Muscle layer of colon (tissue), 2 donors: Measurements from ENCODE around the gene UBR7.
"Not testable (repeated sequence)": the region's sequence is repeated elsewhere in the genome, so short reads cannot be mapped to it uniquely, and the experiment has no call there.

Experiments
- H3K27ac ChIP-seq: one replicate; pipeline ENCODE4 v1.7.0; 2013; ENCODE audit warnings: low read depth, mild to moderate bottlenecking, low read length, moderate library complexity
- H3K27me3 ChIP-seq, 2 donors: one replicate each; pipeline ENCODE4 v1.7.0; 2013; ENCODE audit warnings: low read length in 2 of 2, mild to moderate bottlenecking in 2 of 2; ENCODE audit not compliant: insufficient read depth in 2 of 2, control insufficient read depth in 1 of 2
- H3K36me3 ChIP-seq: one replicate; pipeline ENCODE4 v1.7.0; 2013; ENCODE audit warnings: mild to moderate bottlenecking, low read length; ENCODE audit not compliant: insufficient read depth
- H3K4me1 ChIP-seq: one replicate; pipeline ENCODE4 v1.7.0; 2013; ENCODE audit warnings: mild to moderate bottlenecking, low read length; ENCODE audit not compliant: insufficient read depth
- H3K4me3 ChIP-seq, 2 donors: one replicate each; pipeline ENCODE4 v1.7.0; 2013; ENCODE audit warnings: low read length in 2 of 2, low read depth in 1 of 2, mild to moderate bottlenecking in 1 of 2, moderate library complexity in 1 of 2
- H3K9ac ChIP-seq: one replicate; pipeline ENCODE4 v1.7.0; 2013; ENCODE audit warnings: low read length
- H3K9me3 ChIP-seq: one replicate; pipeline ENCODE4 v1.7.0; 2013; ENCODE audit warnings: mild to moderate bottlenecking, low read length
- donor health status: abdominal sarcoma.
- donor health status: Adenocarcinoma of cecum.

UBR7 gene

GRCh38 chr14:93206793-93207467 is at the start of gene UBR7, which contains the start of gene GON7:
Gene UBR7, plus strand, starts transcription at chr14:93207256. Its CDS starts 36 bp downstream, at chr14:93207292.
Gene GON7, minus strand, starts transcription at chr14:93207065. Its CDS starts 28 bp downstream, at chr14:93207037.
- H3K27me3 ChIP-seq = no peaks in the 10 kb centered on the region
- H3K9ac ChIP-seq = peak within 1 kb of the TSS; percentile 60
- no peaks in the 10 kb centered on the region for H3K9me3 ChIP-seq
- peaks cover 26% of the 10 kb centered on the region for H3K4me1 ChIP-seq
- H3K36me3 ChIP-seq = peaks cover 5% of the 10 kb centered on the region
- H3K4me3 ChIP-seq = peak within 1 kb of the TSS; percentile 81 to 93
- H3K27ac ChIP-seq = peak within 1 kb of the TSS; percentile 96

- H3K9ac ChIP-seq, H3K9me3 ChIP-seq, H3K36me3 ChIP-seq, H3K27me3 ChIP-seq, H3K4me1 ChIP-seq, H3K27ac ChIP-seq, H3K4me3 ChIP-seq: not testable (repeated sequence)
These were observed 48.7 kb upstream of the UBR7 start for GRCh38 chr14:93158349-93158748.

GRCh38 chr14:93159625-93160352 is 47.3 kb upstream of the UBR7 start:
- H3K36me3 ChIP-seq, H3K27me3 ChIP-seq, H3K9ac ChIP-seq, H3K27ac ChIP-seq, H3K9me3 ChIP-seq, H3K4me3 ChIP-seq, H3K4me1 ChIP-seq: not testable (repeated sequence)

DNA sequence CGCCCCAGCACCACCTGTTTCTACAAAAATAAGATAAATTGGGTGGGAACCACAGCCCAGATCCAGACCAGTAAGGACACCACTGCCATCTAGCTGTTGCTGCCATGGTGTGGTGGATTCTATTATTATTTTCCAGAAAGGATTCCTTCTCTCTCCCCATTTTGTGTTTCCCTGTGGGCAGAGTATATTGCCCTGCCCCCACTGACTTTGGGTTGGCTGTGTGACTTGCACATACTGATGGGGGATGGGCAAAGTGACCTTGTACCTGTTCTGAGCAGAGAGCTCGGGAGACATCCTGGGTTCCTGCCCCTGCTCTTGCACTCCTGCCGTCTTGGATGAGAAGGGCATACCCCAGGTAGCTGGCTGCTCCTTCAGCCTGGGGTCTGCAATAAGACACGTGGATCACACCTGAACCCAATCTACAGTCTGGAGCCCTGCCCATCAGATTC is 46.7 kb upstream of the UBR7 start:
- Histone ChIP-seq H3K9me3 (no peaks in the 10 kb centered on the region), H3K27ac (no peak overlapping the region), H3K4me1 (no peaks in the 10 kb centered on the region), H3K27me3 (no peaks in the 10 kb centered on the region), H3K36me3 (no peaks in the 10 kb centered on the region), H3K9ac (no peak overlapping the region), H3K4me3 (no peak overlapping the region)

DNA sequence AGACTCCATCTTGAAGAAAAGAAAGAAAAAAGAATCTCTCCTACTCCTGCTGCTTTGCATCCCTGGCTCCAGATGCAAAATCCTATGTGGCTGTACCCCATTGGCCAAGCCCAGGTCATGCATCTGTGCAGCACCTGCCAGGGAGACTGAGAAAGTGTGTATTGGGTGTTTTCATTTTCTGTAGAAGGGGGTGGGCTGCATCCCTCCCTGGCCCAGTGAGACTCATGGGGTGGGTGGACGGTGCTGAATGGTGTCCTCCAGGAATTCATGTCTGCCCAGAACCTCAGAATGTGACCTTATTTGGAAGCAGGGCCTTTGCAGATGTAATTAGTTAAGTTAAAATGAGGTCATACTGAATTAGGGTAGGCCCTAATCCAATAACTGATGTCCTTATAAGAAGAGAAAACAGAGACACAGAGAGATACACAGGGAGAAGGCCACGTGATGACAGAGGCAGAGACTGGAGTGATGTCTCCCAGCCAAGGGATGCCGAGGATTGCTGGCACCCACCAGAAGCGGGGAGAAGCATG is 45.6 kb upstream of the UBR7 start:
- no peak overlapping the region for H3K27ac ChIP-seq
- H3K4me3 ChIP-seq = no peak overlapping the region
- H3K9me3 ChIP-seq = no peaks in the 10 kb centered on the region
- H3K9ac ChIP-seq = no peak overlapping the region
- H3K27me3 ChIP-seq = no peaks in the 10 kb centered on the region
- no peaks in the 10 kb centered on the region for H3K4me1 ChIP-seq
- no peaks in the 10 kb centered on the region for H3K36me3 ChIP-seq

- H3K4me3 ChIP-seq = no peak overlapping the region
These were observed 43.5 kb upstream of the UBR7 start for GRCh38 chr14:93163564-93163963.

DNA sequence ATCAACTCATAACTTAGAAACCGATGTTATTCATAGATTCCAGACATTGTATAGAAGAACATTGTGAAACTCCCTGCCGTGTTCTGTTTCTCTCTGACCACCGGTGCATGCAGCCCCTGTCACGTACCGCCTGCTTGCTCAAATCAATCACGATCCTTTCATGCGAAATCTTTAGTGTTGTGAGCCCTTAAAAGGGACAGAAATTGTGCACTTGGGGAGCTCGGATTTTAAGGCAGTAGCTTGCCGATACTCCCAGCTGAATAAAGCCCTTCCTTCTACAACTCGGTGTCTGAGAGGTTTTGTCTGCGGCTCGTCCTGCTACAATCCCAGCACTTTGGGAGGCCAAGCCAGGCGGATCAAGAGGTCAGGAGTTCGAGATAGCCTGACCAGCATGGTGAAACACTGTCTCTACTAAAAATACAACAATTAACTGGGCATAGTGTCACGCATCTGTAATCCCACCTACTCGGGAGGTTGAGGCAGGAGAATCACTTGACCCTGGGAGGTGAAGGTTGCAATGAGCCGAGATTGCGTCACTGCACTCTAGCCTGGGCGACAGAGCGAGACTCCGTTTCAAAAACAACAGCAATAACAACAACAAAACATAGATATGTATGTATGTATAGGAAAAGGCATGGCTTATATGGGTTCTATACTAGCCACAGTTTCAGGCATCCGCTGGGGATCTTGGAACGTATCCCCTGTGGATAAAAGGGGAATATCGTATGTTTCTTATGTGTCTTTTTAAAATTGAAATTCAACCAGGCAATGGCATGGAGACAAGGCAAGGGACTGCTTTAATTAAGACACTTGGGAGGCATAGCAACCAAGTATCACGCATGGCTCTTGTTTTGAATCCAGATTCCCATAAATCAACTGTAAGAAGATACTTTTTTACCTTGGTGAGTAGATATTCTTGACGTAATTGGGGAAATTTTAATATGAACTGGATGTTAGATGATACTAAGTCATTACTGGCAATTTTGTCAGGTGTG is 41.5 kb upstream of the UBR7 start:
- not testable (repeated sequence) for H3K27ac ChIP-seq, H3K4me1 ChIP-seq, H3K9ac ChIP-seq, H3K4me3 ChIP-seq, H3K27me3 ChIP-seq, H3K36me3 ChIP-seq, H3K9me3 ChIP-seq

More at GRCh38 chr14:93163564-93163963, 43.5 kb upstream of the UBR7 start:
- Histone ChIP-seq H3K9ac (no peak overlapping the region), H3K4me1 (no peaks in the 10 kb centered on the region), H3K36me3 (no peaks in the 10 kb centered on the region), H3K27me3 (no peaks in the 10 kb centered on the region), H3K27ac (no peak overlapping the region), H3K9me3 (no peaks in the 10 kb centered on the region)

GRCh38 chr14:93168610-93169009 is 38.4 kb upstream of the UBR7 start:
- not testable (repeated sequence) for H3K27ac ChIP-seq, H3K4me1 ChIP-seq, H3K4me3 ChIP-seq, H3K9me3 ChIP-seq, H3K9ac ChIP-seq, H3K27me3 ChIP-seq, H3K36me3 ChIP-seq

DNA sequence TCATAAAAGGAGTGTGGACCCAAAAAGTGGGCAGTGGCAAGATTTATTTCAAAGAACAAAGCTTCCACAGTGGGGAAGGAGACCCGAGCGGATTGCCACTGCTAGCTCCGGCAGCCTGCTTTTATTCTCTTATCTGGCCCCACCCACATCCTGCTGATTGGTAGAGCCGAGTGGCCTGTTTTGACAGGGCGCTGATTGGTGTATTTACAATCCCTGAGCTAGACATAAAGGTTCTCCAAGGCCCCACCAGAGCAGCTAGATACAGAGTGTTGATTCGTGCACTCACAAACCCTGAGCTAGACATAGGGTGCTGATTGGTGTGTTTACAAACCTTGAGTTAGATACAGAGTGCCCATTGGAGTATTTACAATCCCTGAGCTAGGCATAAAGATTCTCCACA is 37.4 kb upstream of the UBR7 start:
- H3K27me3 ChIP-seq, H3K9me3 ChIP-seq, H3K9ac ChIP-seq, H3K27ac ChIP-seq, H3K4me1 ChIP-seq, H3K4me3 ChIP-seq, H3K36me3 ChIP-seq: not testable (repeated sequence)

DNA sequence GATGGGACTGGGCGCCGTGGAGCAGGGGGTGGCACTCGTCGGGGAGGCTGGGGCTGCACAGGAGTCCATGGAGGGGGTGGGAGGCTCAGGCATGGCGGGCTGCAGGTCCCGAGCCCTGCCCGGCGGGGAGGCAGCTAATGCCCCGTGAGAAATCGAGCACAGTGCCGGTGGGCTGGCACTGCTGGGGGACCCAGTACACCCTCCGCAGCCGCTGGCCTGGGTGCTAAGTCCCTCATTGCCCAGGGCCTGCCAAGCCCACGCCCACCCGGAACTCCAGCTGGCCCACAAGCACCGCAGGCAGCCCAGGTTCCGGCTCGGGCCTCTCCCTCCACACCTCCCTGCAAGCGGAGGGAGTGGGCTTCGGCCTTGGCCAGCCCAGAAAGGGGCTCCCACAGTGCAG is 36.9 kb upstream of the UBR7 start:
- not testable (repeated sequence) for H3K36me3 ChIP-seq, H3K4me1 ChIP-seq, H3K27me3 ChIP-seq, H3K9me3 ChIP-seq, H3K9ac ChIP-seq, H3K4me3 ChIP-seq, H3K27ac ChIP-seq

GRCh38 chr14:93171376-93171775 is 35.7 kb upstream of the UBR7 start:
- no peaks in the 10 kb centered on the region for H3K4me1 ChIP-seq
- H3K27me3 ChIP-seq = no peaks in the 10 kb centered on the region
- H3K36me3 ChIP-seq = no peaks in the 10 kb centered on the region
- no peak overlapping the region for H3K9ac ChIP-seq
- no peak overlapping the region for H3K4me3 ChIP-seq
- no peak overlapping the region for H3K27ac ChIP-seq
- H3K9me3 ChIP-seq = no peaks in the 10 kb centered on the region
